ENCODE results near the gene FAM240B. TPM values are rescaled to one million over a fixed set of nuclear protein-coding genes. Genes with fewer than 3 reads are reported as not detected.
A peak's percentile ranks its signal among the peaks of the same experiment; 100 is the strongest.

The FAM240B gene
- total and polyA plus RNA-seq, 2 experiments from 2014 or later: not detected

- Mint-ChIP-seq H3K4me3 (no peak overlapping the region; the same call in 2 of the 3 replicates), H3K4me1 (peaks cover 23% of the 10 kb centered on the region), H3K36me3 (ENCODE audit: low read depth) (peaks cover 3% of the 10 kb centered on the region; the same call in 2 of the 3 replicates), H3K27me3 (ENCODE audit: insufficient read depth, low read depth, poor library complexity) (no peaks in the 10 kb centered on the region), H3K9me3 (peaks cover 2% of the 10 kb centered on the region; the same call in 2 of the 3 replicates), H3K27ac (peak overlapping the region; percentile 87)
- H3K9me2 ChIP-seq (ENCODE audit: insufficient read depth): no peaks in the 10 kb centered on the region
- TF ChIP-seq JUNB (IDR thresholded peaks at IDR 0.05; ENCODE audit: unreplicated experiment) (no peak), ETS1 (IDR thresholded peaks at IDR 0.05) (peak; percentile 28; the same call in 1 of the 2 replicates), NANOG (IDR thresholded peaks at IDR 0.05; ENCODE audit: borderline replicate concordance) (peak; percentile 21; the same call in 1 of the 2 replicates), POLR2AphosphoS5 (IDR thresholded peaks at IDR 0.05; ENCODE audit: low read depth) (no peak), STAT1 (IDR thresholded peaks at IDR 0.05; ENCODE audit: unreplicated experiment) (no peak), EZH2phosphoT487 (IDR thresholded peaks at IDR 0.05; ENCODE audit: unreplicated experiment) (no peak), ZNF462 (CRISPR knock-in tag; IDR thresholded peaks at IDR 0.05) (peak; percentile 78; the same call in 1 of the 2 replicates)
- H3K27me3 ChIP-seq (ENCODE audit: insufficient read depth): no peaks in the 10 kb centered on the region
- peak overlapping the region; percentile 84 for H3K27ac ChIP-seq (ENCODE audit: low read depth)
- no peaks in the 10 kb centered on the region for H3F3A ChIP-seq (replicated peaks; ENCODE audit: low read depth)
- H3K4me1 ChIP-seq (ENCODE audit: insufficient read depth): peaks cover 20% of the 10 kb centered on the region
- no peak overlapping the region for H2AFZ ChIP-seq
- H4K20me1 ChIP-seq (replicated peaks; ENCODE audit: insufficient read depth): no peaks in the 10 kb centered on the region
- ATAC-seq: peak; percentile 85
- DNase-seq (ENCODE audit: low spot score): peak; percentile 72
- H3K4me3 ChIP-seq: peak overlapping the region; percentile 12; the same call in 1 of the 2 replicates
- no peaks in the 10 kb centered on the region for H3K36me3 ChIP-seq (ENCODE audit: insufficient read depth)
- peak overlapping the region; percentile 67 for H3K4me2 ChIP-seq
- no peaks in the 10 kb centered on the region for H3K79me2 ChIP-seq (replicated peaks; ENCODE audit: insufficient read depth)
Measured at GRCh38 chr9:38761339-38761738, 41.4 kb upstream of the FAM240B start.

All from GM23338 (cell line).